OCI-LY1 (cell line): ENCODE results near the gene PBRM1.

Experiments used
- CTCF ChIP-seq: fragments of 200-600 bp; sonication (generic), shearing (Covaris generic); IDR thresholded peaks from 2 replicates; pipeline ENCODE4 v1.5.1; 2017; ENCODE audit warnings: mild to moderate bottlenecking, antibody characterized with exemption, low read length, moderate library complexity, mixed read lengths
- EZH2 ChIP-seq: fragments of 200-600 bp; sonication (generic), shearing (Covaris generic); IDR thresholded peaks from 2 replicates; pipeline ENCODE4 v1.8.0; 2017; ENCODE audit warnings: borderline replicate concordance, mixed run types, mild to moderate bottlenecking, antibody characterized with exemption, low read length, moderate library complexity, mixed read lengths

DNA sequence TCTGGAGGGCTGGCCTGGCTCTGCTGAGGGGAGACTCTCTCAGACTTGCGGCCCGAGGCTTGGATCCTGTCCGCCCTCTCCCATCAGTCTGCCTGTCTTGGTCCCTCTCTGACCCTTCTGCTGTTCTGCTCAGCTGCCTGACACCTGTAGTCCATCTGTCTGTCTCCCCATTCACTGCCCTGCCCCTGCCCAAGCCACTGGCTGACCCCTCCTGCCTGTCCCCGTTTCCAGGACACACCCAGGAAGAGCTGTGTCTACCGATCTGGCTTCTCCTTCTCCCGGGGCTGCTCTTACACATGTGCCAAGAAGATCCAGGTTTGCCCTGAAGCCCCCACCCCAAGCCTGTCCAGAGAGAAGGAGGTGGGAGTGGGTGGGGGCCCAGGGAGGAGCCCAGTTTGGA is 170.5 kb downstream of the PBRM1 start:
- TF ChIP-seq CTCF (no peak), EZH2 (no peak)
